T-helper 17 cell (primary cell): ENCODE data around the gene GPC3. TPM values are rescaled to one million over a fixed set of nuclear protein-coding genes. Genes with fewer than 3 reads are reported as not detected.

ENCODE experiments used
- ATAC-seq: fragments of 150-1000 bp; cut with Tn5 transposase; 2 replicates; pipeline ENCODE4 v1.10.0; 2021; ENCODE audit warnings: mild to moderate bottlenecking, moderate library complexity
- DNase-seq, 3 donors: peaks; one replicate each; pipeline versions ENCODE4 v3.0.0 to v3.0.0-alpha.2; 2020 to 2021
- H3K9me3 ChIP-seq: one replicate; pipeline ENCODE4 v1.7.0; 2013; ENCODE audit warnings: low read length, mild to moderate bottlenecking; ENCODE audit not compliant: control insufficient read depth, poor library complexity, severe bottlenecking
- H3K27ac Mint-ChIP-seq: one replicate; pipeline ENCODE4 v1.8.0; 2022; ENCODE audit warnings: mild to moderate bottlenecking, moderate library complexity, mixed read lengths
- H3K27me3 Mint-ChIP-seq: one replicate; pipeline ENCODE4 v1.8.0; 2022; ENCODE audit warnings: mixed read lengths
- H3K36me3 Mint-ChIP-seq: one replicate; pipeline ENCODE4 v1.8.0; 2022; ENCODE audit warnings: low read depth, mixed read lengths
- H3K4me1 Mint-ChIP-seq: one replicate; pipeline ENCODE4 v1.8.0; 2022; ENCODE audit warnings: mild to moderate bottlenecking, mixed read lengths
- H3K4me3 Mint-ChIP-seq: one replicate; pipeline ENCODE4 v1.8.0; 2022; ENCODE audit warnings: mild to moderate bottlenecking, moderate library complexity, mixed read lengths
- total RNA-seq, 4 donors: library from RNA in 2 of 4; stranded (reverse) in 2 of 4; gene quantifications; one replicate each; pipeline ENCODE4 v1.2.3 and lab custom pipeline; 2022 to 2026

The GPC3 gene
- total RNA-seq, 2 donors from 2014 or later = 0.20 to 0.39 TPM

DNA sequence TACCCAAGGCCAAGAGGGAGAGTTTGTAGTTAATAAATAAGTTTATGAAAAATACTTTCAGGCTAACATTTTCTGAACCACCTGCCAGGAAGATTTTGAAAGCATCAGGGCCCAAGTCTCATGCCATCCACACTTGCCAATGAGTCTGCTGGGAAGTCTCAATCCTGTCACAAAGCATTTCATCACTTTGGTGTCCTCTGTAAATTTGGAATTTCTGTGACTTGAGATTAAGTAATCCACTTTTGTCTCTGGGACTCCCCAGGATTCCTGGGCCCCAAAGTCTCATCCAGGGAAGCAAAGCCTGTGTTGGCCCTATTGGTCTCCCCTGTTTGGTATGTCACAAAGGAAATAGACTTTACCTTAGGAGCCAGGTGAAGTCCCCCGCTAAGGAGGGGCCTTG, 470.9 kb downstream of the GPC3 start:
- ATAC-seq (no peak), DNase-seq (no peak)
- Mint-ChIP-seq H3K36me3 (no peaks in the 10 kb centered on the region), H3K4me1 (no peaks in the 10 kb centered on the region), H3K4me3 (no peak overlapping the region), H3K27ac (no peak overlapping the region), H3K27me3 (no peaks in the 10 kb centered on the region)
- H3K9me3 ChIP-seq = no peaks in the 10 kb centered on the region

DNA sequence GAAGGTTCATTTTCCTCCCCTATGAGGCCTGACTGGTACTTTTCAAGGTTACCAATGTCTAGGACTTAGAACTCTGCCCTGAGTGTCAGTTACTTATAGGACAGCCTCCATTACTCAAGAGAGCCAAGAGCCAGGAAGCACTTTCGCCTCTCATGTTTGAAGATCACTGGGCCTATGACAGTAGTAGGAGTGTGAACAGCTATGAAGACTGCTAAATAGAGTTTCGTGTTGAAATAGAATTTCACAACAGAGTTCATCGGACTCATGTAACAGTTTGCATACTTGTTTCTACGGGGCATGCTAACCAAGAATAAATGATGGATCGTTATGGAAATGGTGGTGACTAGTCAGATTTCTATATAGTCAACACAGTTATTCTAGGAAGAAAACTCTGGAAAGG, 472.3 kb downstream of the GPC3 start:
- DNase-seq (no peak), ATAC-seq (no peak)
- no peaks in the 10 kb centered on the region for H3K36me3 Mint-ChIP-seq
- H3K27ac Mint-ChIP-seq = no peak overlapping the region
- H3K4me1 Mint-ChIP-seq = no peaks in the 10 kb centered on the region
- no peak overlapping the region for H3K4me3 Mint-ChIP-seq
- no peaks in the 10 kb centered on the region for H3K9me3 ChIP-seq
- no peaks in the 10 kb centered on the region for H3K27me3 Mint-ChIP-seq

DNA sequence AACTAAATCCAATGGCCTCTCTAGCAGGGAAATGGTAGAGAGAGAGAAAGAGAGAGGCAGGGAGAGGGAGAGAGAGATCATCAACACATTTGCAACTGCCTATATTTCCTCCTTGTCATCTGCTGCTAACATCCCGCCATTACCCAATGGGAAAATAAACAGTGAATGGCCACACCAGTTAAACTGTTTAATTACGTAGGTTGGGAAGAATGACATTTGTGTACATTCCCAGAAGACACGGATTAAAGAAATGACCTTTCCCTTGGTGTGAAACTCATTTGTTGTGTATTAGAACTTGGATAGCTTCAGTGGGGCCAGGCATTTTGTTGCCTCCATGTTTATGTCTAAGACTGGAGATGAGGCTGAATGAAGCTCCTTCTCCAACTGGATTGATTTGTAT, 474.4 kb downstream of the GPC3 start:
- DNase-seq = no peak
- ATAC-seq = no peak
- Mint-ChIP-seq H3K27me3 (no peaks in the 10 kb centered on the region), H3K4me3 (no peak overlapping the region), H3K4me1 (no peaks in the 10 kb centered on the region), H3K36me3 (no peaks in the 10 kb centered on the region), H3K27ac (no peak overlapping the region)
- no peaks in the 10 kb centered on the region for H3K9me3 ChIP-seq

DNA sequence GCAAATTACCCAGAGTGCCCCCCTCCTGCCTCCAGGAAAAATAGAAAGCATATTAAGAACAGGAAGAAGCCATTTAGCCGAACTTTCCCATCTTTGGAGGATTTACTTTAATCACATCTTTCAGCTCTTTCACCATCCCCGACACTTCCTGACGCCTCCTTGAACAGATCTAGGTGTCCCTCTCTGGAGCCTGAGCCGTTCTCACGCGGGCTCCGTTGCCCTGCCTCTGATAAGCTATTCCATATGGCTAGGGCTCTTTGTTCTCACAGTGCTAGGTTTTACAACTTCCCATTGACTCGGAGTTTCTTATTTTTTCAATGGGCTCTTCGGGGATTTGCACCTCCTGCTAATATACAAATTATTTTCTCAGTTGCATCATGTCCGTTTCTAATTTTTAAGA, 488.0 kb downstream of the GPC3 start:
- H3K4me1 Mint-ChIP-seq = no peaks in the 10 kb centered on the region

DNA sequence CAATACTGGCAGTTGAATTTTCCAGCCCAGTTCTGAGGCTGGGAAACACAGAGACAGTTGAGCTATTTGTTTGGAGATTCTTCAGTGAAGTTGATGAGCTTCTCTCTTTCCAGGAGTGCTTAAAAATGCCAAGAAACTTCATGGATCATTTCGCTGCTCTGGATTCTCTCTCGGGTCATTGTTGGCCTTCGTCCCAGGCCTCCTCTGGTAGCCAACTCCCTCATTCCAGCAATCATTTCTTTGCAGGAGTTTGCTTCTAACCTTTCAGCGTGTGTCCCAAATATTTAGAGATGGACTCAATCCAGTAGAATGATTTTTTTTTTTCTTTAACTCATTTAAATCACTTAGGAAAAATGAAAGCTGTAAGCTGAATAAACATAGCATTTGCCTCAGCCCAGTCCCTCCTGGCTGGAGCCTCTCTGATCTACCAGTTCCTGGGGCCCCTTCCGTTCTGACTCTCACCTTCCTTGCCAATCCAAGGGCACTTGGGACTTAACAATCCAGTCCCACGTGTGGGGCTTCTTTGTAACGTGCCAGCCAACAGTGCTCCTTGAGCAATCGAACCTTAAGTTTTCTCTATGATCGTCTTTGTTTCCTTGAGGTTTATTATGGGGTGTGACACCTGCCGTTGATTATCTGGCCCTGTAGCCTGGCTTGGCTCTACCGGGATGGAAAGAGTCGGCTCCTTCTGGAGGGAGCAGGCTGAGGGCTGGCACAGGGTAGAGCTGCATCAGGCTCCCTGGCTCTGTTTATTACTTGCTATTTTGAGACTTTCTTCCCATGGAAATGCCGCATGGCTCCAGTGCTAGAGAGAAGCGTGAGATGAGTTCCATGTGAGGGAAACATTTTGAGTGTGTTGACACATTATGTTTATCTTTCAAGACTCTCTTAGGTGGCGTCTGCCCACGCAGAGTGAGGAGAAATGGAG, 489.7 kb downstream of the GPC3 start:
- no peak for DNase-seq
- Mint-ChIP-seq H3K36me3 (no peaks in the 10 kb centered on the region), H3K27me3 (no peaks in the 10 kb centered on the region), H3K4me1 (no peaks in the 10 kb centered on the region), H3K4me3 (no peak overlapping the region), H3K27ac (no peak overlapping the region)
- ATAC-seq = no peak
- H3K9me3 ChIP-seq = no peaks in the 10 kb centered on the region

More for the DNA sequence above, 488.0 kb downstream of the GPC3 start:
- Mint-ChIP-seq H3K27me3 (no peaks in the 10 kb centered on the region), H3K4me3 (no peak overlapping the region), H3K36me3 (no peaks in the 10 kb centered on the region), H3K27ac (no peak overlapping the region)
- DNase-seq = no peak
- ATAC-seq = no peak
- no peaks in the 10 kb centered on the region for H3K9me3 ChIP-seq

DNA sequence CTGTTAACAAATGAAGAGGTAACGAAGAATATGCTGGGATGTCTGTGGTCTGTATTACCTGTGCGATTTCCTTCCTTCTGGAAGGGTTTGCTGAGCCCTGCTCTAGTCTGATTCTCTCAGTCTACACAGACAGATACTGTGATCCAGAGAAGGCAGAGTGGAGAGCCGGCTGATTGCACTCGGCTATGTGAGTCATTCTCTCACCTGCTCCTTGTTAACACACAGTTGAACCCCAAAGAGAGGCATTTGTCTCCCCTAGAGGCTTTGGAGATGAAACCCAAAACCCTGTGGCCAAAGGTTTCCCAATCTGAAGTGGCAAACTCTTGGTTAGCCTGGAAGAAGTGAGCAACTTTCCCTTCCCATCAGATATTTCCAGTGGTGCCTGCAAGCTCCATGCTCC, 492.0 kb downstream of the GPC3 start:
- Mint-ChIP-seq H3K27me3 (no peaks in the 10 kb centered on the region), H3K4me3 (no peak overlapping the region), H3K36me3 (no peaks in the 10 kb centered on the region), H3K27ac (no peak overlapping the region), H3K4me1 (no peaks in the 10 kb centered on the region)
- no peaks in the 10 kb centered on the region for H3K9me3 ChIP-seq
- ATAC-seq (no peak), DNase-seq (no peak)

DNA sequence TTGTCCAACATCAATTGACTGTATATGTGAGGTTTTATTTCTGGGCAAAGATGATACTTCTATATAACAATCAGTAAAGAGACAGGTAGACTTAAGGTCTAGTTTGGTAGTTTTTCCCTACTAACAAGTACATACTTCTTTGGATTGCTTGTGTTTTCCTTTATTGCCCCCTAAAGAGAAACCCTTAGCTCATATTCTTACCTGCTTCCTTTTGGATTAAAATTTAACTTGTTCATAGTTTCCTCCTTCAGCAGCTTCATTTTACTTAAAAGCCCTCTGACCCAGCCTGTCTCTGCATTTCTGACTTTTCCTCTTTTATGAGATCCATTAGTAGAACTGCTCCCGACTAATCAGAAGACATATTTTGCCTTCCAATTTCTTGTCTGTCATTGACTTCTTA, 494.4 kb downstream of the GPC3 start:
- H3K36me3 Mint-ChIP-seq = no peaks in the 10 kb centered on the region
- no peaks in the 10 kb centered on the region for H3K4me1 Mint-ChIP-seq
- H3K27ac Mint-ChIP-seq = no peak overlapping the region
- H3K4me3 Mint-ChIP-seq = no peak overlapping the region
- DNase-seq (no peak), ATAC-seq (no peak)
- no peaks in the 10 kb centered on the region for H3K27me3 Mint-ChIP-seq
- H3K9me3 ChIP-seq = no peaks in the 10 kb centered on the region
